Activated CD4-positive, alpha-beta T cell treated with anti-CD3 and anti-CD28 coated beads, Interleukin-2, amount 10 ng/mL, durations not matched to agents 7 days and 5 days (primary cell): ENCODE results near the gene CRY1. TPM values are rescaled to one million over a fixed set of nuclear protein-coding genes. Genes with fewer than 3 reads are reported as not detected.
"Not testable (repeated sequence)": the region's sequence is repeated elsewhere in the genome, so short reads cannot be mapped to it uniquely, and the experiment has no call there.

Source experiments
- CTCF ChIA-PET: fragments of 350-600 bp; sonication (Branson Sonifier 250); formaldehyde crosslinking; loops from one replicate; lab custom pipeline; 2021; ENCODE audit warnings: antibody characterized with exemption; lab: Charles Lee
- POLR2A ChIA-PET: fragments of 350-600 bp; sonication (Branson Sonifier 250); formaldehyde crosslinking; loops from one replicate; lab custom pipeline; 2021; ENCODE audit warnings: antibody characterized with exemption; lab: Charles Lee
- DNase-seq: peaks from one replicate; pipeline ENCODE4 v3.0.0-alpha.2; 2020
- H3K27ac Mint-ChIP-seq: one replicate; pipeline ENCODE4 v1.8.0; 2021; ENCODE audit warnings: mild to moderate bottlenecking, moderate library complexity, mixed read lengths
- H3K27me3 Mint-ChIP-seq: one replicate; pipeline ENCODE4 v1.8.0; 2021; ENCODE audit warnings: mixed read lengths
- H3K36me3 Mint-ChIP-seq: one replicate; pipeline ENCODE4 v1.8.0; 2021; ENCODE audit warnings: low read depth, mixed read lengths
- H3K4me1 Mint-ChIP-seq: one replicate; pipeline ENCODE4 v1.8.0; 2021; ENCODE audit warnings: mixed read lengths
- H3K4me3 Mint-ChIP-seq: one replicate; pipeline ENCODE4 v1.8.0; 2021; ENCODE audit warnings: mild to moderate bottlenecking, moderate library complexity, mixed read lengths
- H3K9me3 Mint-ChIP-seq: one replicate; pipeline ENCODE4 v1.8.0; 2021; ENCODE audit warnings: mixed read lengths
- total RNA-seq, 2 experiments: library from RNA; stranded (reverse); gene quantifications; one replicate each; pipeline ENCODE4 v1.2.3, GENCODE V29; 2021

Gene CRY1
- total RNA-seq, 2 experiments from 2014 or later: 12.2 to 12.9 TPM

GRCh38 chr12:107126796-107127481 is 33.6 kb upstream of the CRY1 start:
- H3K9me3 Mint-ChIP-seq: no peaks in the 10 kb centered on the region

GRCh38 chr12:107125833-107126232 is 32.5 kb upstream of the CRY1 start:
- CTCF ChIA-PET: interaction anchor here (0.9 to 1.3 kb wide), 3 partner anchors 10 to 480 kb away, joined by 3 read pairs; no protein-coding TSS in a partner anchor
- Mint-ChIP-seq H3K9me3 (no peaks in the 10 kb centered on the region), H3K4me3 (no peak overlapping the region), H3K4me1 (no peaks in the 10 kb centered on the region), H3K27ac (no peak overlapping the region), H3K36me3 (no peaks in the 10 kb centered on the region), H3K27me3 (peaks cover 21% of the 10 kb centered on the region)
- DNase-seq: no peak
- POLR2A ChIA-PET: no interaction called here

More at GRCh38 chr12:107126796-107127481, 33.6 kb upstream of the CRY1 start:
- Mint-ChIP-seq H3K27ac (no peak overlapping the region), H3K36me3 (no peaks in the 10 kb centered on the region), H3K4me1 (no peaks in the 10 kb centered on the region), H3K4me3 (no peak overlapping the region), H3K27me3 (peaks cover 17% of the 10 kb centered on the region)
- DNase-seq: peak; percentile 9
- POLR2A ChIA-PET: interaction anchor here (0.6 kb wide), 1 partner anchor 20 kb away, joined by 10 read pairs; no protein-coding TSS in a partner anchor
- CTCF ChIA-PET: interaction anchor here (1.0 to 1.3 kb wide), 3 partner anchors 16 to 479 kb away, joined by 3 to 4 read pairs (median 3); no protein-coding TSS in a partner anchor

- Mint-ChIP-seq H3K4me1 (no peaks in the 10 kb centered on the region), H3K27ac (no peak overlapping the region), H3K9me3 (no peaks in the 10 kb centered on the region), H3K36me3 (no peaks in the 10 kb centered on the region), H3K4me3 (no peak overlapping the region), H3K27me3 (peaks cover 25% of the 10 kb centered on the region)
- CTCF ChIA-PET: interaction anchor here (0.6 kb wide), 1 partner anchor 437 kb away, joined by 3 read pairs; no protein-coding TSS in a partner anchor
- POLR2A ChIA-PET: no interaction called here
- no peak for DNase-seq
Measured at GRCh38 chr12:107122452-107122958, 29.2 kb upstream of the CRY1 start.

GRCh38 chr12:107119091-107119490 is 25.7 kb upstream of the CRY1 start:
- DNase-seq: no peak
- CTCF ChIA-PET: no interaction called here
- POLR2A ChIA-PET: no interaction called here
- Mint-ChIP-seq H3K4me1 (no peaks in the 10 kb centered on the region), H3K4me3 (no peak overlapping the region), H3K9me3 (no peaks in the 10 kb centered on the region), H3K36me3 (no peaks in the 10 kb centered on the region), H3K27me3 (peaks cover 25% of the 10 kb centered on the region), H3K27ac (no peak overlapping the region)

- CTCF ChIA-PET: no interaction called here
Measured at GRCh38 chr12:107118624-107119023, 25.3 kb upstream of the CRY1 start.

GRCh38 chr12:107115119-107115518 is 21.8 kb upstream of the CRY1 start:
- H3K27me3 Mint-ChIP-seq: peaks cover 16% of the 10 kb centered on the region
- H3K9me3 Mint-ChIP-seq: no peaks in the 10 kb centered on the region
- H3K27ac Mint-ChIP-seq: no peak overlapping the region
- DNase-seq: no peak
- no peaks in the 10 kb centered on the region for H3K36me3 Mint-ChIP-seq
- H3K4me3 Mint-ChIP-seq: no peak overlapping the region
- ChIA-PET CTCF (interaction anchor here (1.2 kb wide), 1 partner anchor 10 kb away, joined by 4 read pairs; no protein-coding TSS in a partner anchor), POLR2A (no interaction called here)
- H3K4me1 Mint-ChIP-seq: no peaks in the 10 kb centered on the region

More at GRCh38 chr12:107118624-107119023, 25.3 kb upstream of the CRY1 start:
- Mint-ChIP-seq H3K9me3 (no peaks in the 10 kb centered on the region), H3K4me3 (no peak overlapping the region), H3K27me3 (peaks cover 24% of the 10 kb centered on the region), H3K36me3 (no peaks in the 10 kb centered on the region), H3K27ac (no peak overlapping the region), H3K4me1 (no peaks in the 10 kb centered on the region)
- POLR2A ChIA-PET: no interaction called here
- no peak for DNase-seq

- peaks cover 15% of the 10 kb centered on the region for H3K27me3 Mint-ChIP-seq
- H3K4me3 Mint-ChIP-seq: no peak overlapping the region
- H3K4me1 Mint-ChIP-seq: no peaks in the 10 kb centered on the region
- H3K36me3 Mint-ChIP-seq: no peaks in the 10 kb centered on the region
- POLR2A ChIA-PET: no interaction called here
- no peak overlapping the region for H3K27ac Mint-ChIP-seq
- no peak for DNase-seq
- CTCF ChIA-PET: interaction anchor here (1.5 kb wide), 1 partner anchor 11 kb away, joined by 3 read pairs; no protein-coding TSS in a partner anchor
- no peaks in the 10 kb centered on the region for H3K9me3 Mint-ChIP-seq
Measured at GRCh38 chr12:107111314-107111713, 18.0 kb upstream of the CRY1 start.

- ChIA-PET POLR2A (no interaction called here), CTCF (interaction anchor here (0.7 to 1.5 kb wide), 2 partner anchors 9 to 11 kb away, joined by 3 read pairs; no protein-coding TSS in a partner anchor)
- no peaks in the 10 kb centered on the region for H3K9me3 Mint-ChIP-seq
- no peaks in the 10 kb centered on the region for H3K4me1 Mint-ChIP-seq
- no peak overlapping the region for H3K4me3 Mint-ChIP-seq
- peaks cover 18% of the 10 kb centered on the region for H3K27me3 Mint-ChIP-seq
- no peak for DNase-seq
- no peaks in the 10 kb centered on the region for H3K36me3 Mint-ChIP-seq
- H3K27ac Mint-ChIP-seq: no peak overlapping the region
Measured at GRCh38 chr12:107109726-107110719, 16.7 kb upstream of the CRY1 start.

- Mint-ChIP-seq H3K4me1 (no peaks in the 10 kb centered on the region), H3K27ac (no peak overlapping the region), H3K36me3 (no peaks in the 10 kb centered on the region), H3K9me3 (no peaks in the 10 kb centered on the region), H3K27me3 (peaks cover 18% of the 10 kb centered on the region), H3K4me3 (no peak overlapping the region)
- no peak for DNase-seq
- ChIA-PET POLR2A (no interaction called here), CTCF (interaction anchor here (1.6 kb wide), 1 partner anchor 17 kb away, joined by 4 read pairs; no protein-coding TSS in a partner anchor)
Measured at GRCh38 chr12:107108995-107109508, 15.7 kb upstream of the CRY1 start.

GRCh38 chr12:107108366-107108765 is 15.0 kb upstream of the CRY1 start:
- H3K27ac Mint-ChIP-seq, H3K4me3 Mint-ChIP-seq, H3K4me1 Mint-ChIP-seq, DNase-seq, POLR2A ChIA-PET, H3K36me3 Mint-ChIP-seq, H3K9me3 Mint-ChIP-seq: not testable (repeated sequence)
- H3K27me3 Mint-ChIP-seq: peaks cover 15% of the 10 kb centered on the region
- CTCF ChIA-PET: interaction anchor here (1.6 kb wide), 1 partner anchor 16 kb away, joined by 4 read pairs; no protein-coding TSS in a partner anchor

GRCh38 chr12:107107381-107107780 is 14.0 kb upstream of the CRY1 start:
- no peak for DNase-seq
- no peaks in the 10 kb centered on the region for H3K9me3 Mint-ChIP-seq
- no peak overlapping the region for H3K27ac Mint-ChIP-seq
- H3K27me3 Mint-ChIP-seq: peaks cover 11% of the 10 kb centered on the region
- H3K36me3 Mint-ChIP-seq: no peaks in the 10 kb centered on the region
- ChIA-PET CTCF (no interaction called here), POLR2A (interaction anchor here (0.6 kb wide), 1 partner anchor 19 kb away, joined by 10 read pairs; no protein-coding TSS in a partner anchor)
- no peak overlapping the region for H3K4me3 Mint-ChIP-seq
- no peaks in the 10 kb centered on the region for H3K4me1 Mint-ChIP-seq
